ENCODE data around the gene EYS. TPM values are rescaled to one million over a fixed set of nuclear protein-coding genes. Genes with fewer than 3 reads are reported as not detected.

Gene EYS
- total RNA-seq, 1 experiment from 2014 or later = not detected

GRCh38 chr6:63759605-63760105, 1947.4 kb downstream of the EYS start:
- peaks cover 12 to 18% (median 16%) of the 10 kb centered on the region in 3 experiments for H3K36me3 Mint-ChIP-seq (ENCODE audit: insufficient read depth in 1 of 3, low read depth in 3 of 3)
- H3K27ac Mint-ChIP-seq = no peak overlapping the region
- H4K8ac ChIP-seq (replicated peaks; ENCODE audit: insufficient read length, low read depth, low read length) = no peak overlapping the region
- no peak for TF ChIP-seq CTCF (conservative IDR thresholded peaks at IDR 0.05)
- no peaks in the 10 kb centered on the region for H3K23me2 ChIP-seq (ENCODE audit: insufficient read length, low read depth, low read length, poor library complexity, severe bottlenecking)
- no peak overlapping the region for H3T11ph ChIP-seq (ENCODE audit: low read length)
- no peak overlapping the region for H2BK15ac ChIP-seq (ENCODE audit: low read depth, low read length)
- no peaks in the 10 kb centered on the region for H3K79me2 ChIP-seq (ENCODE audit: insufficient read depth, low read length)
- no peak overlapping the region for H3K23ac ChIP-seq (ENCODE audit: insufficient read length, low read depth, low read length)
- H3K27me3 ChIP-seq (ENCODE audit: insufficient read depth, low read length) = no peaks in the 10 kb centered on the region
- H3K56ac ChIP-seq (ENCODE audit: insufficient read length, low read depth, low read length) = no peak overlapping the region
- H3K4me2 ChIP-seq (ENCODE audit: insufficient read depth, insufficient read length, low read length) = no peak overlapping the region
- H4K20me1 ChIP-seq (ENCODE audit: control insufficient read depth, insufficient read depth, insufficient read length) = no peaks in the 10 kb centered on the region
- no peaks in the 10 kb centered on the region for H3K9me3 ChIP-seq (ENCODE audit: control insufficient read depth, low read depth, low read length)
- no peaks in the 10 kb centered on the region for H3K27me3 Mint-ChIP-seq (ENCODE audit: low read depth)
- no peak overlapping the region for H4K5ac ChIP-seq (ENCODE audit: insufficient read length, low read depth, low read length)
- no peak overlapping the region for H2BK5ac ChIP-seq (ENCODE audit: insufficient read length, low read length)
- H3K9ac ChIP-seq (ENCODE audit: extremely low read depth, insufficient read length, low read length) = no peak overlapping the region
- H3K27ac ChIP-seq (ENCODE audit: insufficient read length, low read depth, low read length) = no peak overlapping the region
- DNase-seq = no peak
- no peaks in the 10 kb centered on the region for H3K4me1 ChIP-seq (ENCODE audit: insufficient read depth, low read length)
- no peak overlapping the region for H2AFZ ChIP-seq (ENCODE audit: low read length)
- no peaks in the 10 kb centered on the region for H3K79me1 ChIP-seq (ENCODE audit: insufficient read depth, low read depth, low read length, poor library complexity, severe bottlenecking)
- peaks cover 4% of the 10 kb centered on the region in 2 experiments for H3K4me1 Mint-ChIP-seq
- H2BK12ac ChIP-seq (ENCODE audit: insufficient read length, low read depth, low read length) = no peak overlapping the region
- no peak overlapping the region for H2BK20ac ChIP-seq (ENCODE audit: low read depth, low read length, poor library complexity, severe bottlenecking)
- H3K4me3 Mint-ChIP-seq = no peak overlapping the region
- H4K91ac ChIP-seq (ENCODE audit: insufficient read length, low read depth, low read length) = no peak overlapping the region
- H3K4ac ChIP-seq (ENCODE audit: low read depth, low read length) = no peak overlapping the region
- no peak overlapping the region for H3K18ac ChIP-seq (ENCODE audit: insufficient read length, low read depth, low read length)
- no peak overlapping the region for H2AK5ac ChIP-seq (ENCODE audit: insufficient read length, low read length)
- no peak overlapping the region for H2BK120ac ChIP-seq (ENCODE audit: low read depth, low read length, poor library complexity, severe bottlenecking)
- no peak overlapping the region for H3K14ac ChIP-seq (ENCODE audit: insufficient read depth, low read length)
- peaks cover 25 to 26% of the 10 kb centered on the region in 2 experiments for H3K9me3 Mint-ChIP-seq
